GM18517 (cell line): ENCODE results near the gene PPEF1.

Source experiments
- ATAC-seq: cut with Tn5 transposase; IDR thresholded peaks from one replicate; pipeline ENCODE4 v1.9.1; 2021; ENCODE audit warnings: mild to moderate bottlenecking, moderate library complexity; ENCODE audit not compliant: unreplicated experiment

The PPEF1 gene

DNA sequence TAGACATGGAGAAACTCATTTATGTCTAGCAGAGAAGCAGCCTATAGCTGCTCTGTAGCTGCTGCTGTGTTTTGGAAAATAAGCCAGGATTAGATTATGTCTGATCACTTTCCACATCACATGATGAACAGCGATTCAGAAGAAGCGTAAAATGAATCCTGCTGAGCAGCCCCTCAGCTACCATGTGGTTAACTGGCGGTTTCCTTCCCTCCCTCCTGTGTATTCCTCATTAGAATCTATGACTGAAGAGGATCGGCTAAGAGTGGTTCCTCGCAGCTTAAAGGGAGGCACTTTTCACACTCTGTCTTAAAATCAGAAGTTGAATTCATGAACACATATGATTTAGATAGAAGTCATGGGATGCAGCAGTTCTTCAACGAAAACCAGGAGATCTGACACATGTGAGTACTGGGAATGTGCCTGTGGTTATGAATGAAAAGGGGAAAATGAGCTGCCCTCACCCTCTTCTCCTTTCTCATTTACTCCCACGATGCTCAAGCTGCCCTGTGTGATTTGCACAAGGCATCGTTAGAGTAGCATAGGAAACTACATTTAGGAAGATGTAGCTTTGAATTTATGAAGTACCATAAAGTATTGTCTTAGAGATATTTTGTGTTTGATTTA, at the start of gene PPEF1:
Gene PPEF1, plus strand, starts transcription at position 220 of the 624 bp plus-strand sequence. Its CDS starts 136 bp downstream, at position 356.
- ATAC-seq: no peak

GRCh38 chrX:18661273-18661672, 46.2 kb upstream of the PPEF1 start:
- no peak for ATAC-seq

GRCh38 chrX:18664947-18665346, 42.5 kb upstream of the PPEF1 start:
- ATAC-seq: no peak

DNA sequence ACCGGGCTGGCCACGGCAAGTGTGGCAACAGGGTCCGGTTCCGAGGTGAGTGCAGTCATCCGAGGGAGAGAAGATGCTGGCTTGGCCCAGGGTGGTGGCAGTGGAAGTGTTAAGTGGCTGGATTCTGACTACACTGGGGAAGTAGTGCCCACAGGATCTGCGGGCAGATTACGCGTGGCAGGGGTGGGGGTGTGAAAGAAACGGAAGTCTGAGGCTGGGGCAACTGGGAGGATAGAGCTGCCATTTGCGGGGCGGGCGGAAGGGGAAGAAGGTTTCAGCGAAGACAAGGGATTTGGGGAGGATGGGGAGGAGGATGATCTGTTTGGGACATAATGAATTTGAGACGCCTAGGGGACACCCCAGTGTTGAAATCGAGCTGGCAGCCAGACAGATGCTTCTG, 40.8 kb upstream of the PPEF1 start:
- ATAC-seq: no peak

GRCh38 chrX:18668071-18668835, 39.2 kb upstream of the PPEF1 start:
- no peak for ATAC-seq

GRCh38 chrX:18672008-18672407, 35.4 kb upstream of the PPEF1 start, which contains the start of gene RS1:
RS1 (minus strand) TSS chrX:18672108; CDS start chrX:18672068, 40 bp downstream.
- ATAC-seq: no peak

GRCh38 chrX:18674417-18674787, 33.0 kb upstream of the PPEF1 start:
- peak; percentile 47 for ATAC-seq

- peak; percentile 84 for ATAC-seq
These were observed 32.4 kb upstream of the PPEF1 start for GRCh38 chrX:18674788-18675735.

GRCh38 chrX:18676050-18676449, 31.4 kb upstream of the PPEF1 start:
- ATAC-seq: no peak

DNA sequence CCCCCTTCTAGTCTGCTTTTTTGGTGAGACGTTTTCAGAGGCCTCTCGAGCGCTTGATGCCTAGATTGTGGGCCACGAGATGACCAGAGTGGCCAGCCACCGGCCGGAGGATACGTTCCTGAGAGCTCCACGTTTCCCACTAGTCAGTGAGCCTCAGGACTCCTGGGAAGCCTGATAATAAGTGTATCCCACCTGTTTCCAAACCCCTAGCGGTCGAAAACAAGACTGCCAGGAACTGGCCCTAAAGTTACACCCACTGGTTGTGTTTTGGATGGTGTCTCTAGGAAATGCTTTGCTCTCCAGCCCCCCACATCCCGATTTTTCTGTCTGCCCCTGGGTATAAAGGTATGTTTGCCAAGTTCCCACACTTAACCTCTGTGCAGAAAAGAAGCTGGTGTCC, 31.0 kb upstream of the PPEF1 start:
- ATAC-seq: no peak

DNA sequence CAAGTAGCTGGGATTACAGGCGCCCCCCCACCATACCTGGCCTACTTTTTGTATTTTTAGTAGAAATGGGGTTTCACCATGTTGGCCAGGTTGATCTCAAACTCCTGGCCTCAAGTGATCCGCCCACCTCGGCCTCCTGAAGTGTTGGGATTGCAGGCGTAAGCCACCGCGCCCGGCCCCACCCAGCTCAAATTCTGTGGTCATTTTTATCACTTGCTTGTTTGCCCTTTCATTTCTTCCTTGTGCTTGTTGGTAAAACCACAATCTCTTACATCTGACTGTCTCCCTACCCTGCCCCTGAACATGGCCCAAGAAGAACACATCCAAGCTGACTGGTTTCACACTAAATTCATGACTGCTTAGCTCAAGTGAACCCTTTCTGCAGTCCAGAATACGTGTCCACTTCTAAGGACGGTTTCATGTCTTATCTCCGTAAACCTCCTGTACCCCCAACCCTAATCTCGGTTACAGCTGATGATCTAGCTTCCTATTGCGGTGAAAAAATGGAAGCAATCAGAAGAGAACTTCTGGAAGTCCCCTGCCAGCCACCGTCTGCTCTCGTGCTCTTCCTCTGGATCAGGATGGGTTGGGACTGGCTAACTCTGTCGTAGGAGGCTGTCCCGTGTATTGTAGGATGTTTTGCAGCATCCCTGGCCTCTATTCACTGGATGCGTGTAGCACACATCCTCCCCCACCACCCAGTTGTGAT, 30.1 kb upstream of the PPEF1 start:
- no peak for ATAC-seq

DNA sequence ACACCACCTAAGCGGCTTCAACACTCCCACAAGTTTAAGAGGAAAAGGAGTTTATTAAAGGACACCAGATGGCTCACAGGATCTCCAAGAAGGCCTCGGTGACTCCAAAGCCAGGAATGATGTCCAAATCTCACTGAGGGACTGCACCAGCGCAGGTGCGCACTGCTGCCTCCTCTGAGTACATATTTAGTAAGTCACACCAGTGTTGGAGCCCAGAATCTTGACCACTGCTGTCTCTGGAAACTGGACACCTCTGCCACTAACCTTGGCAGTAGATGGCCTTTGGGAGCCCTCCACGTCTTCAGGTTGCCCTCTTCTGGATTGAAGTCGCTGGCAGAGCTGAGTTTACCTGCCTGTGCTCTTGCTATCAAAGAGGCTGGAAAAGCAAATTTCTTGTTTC, 25.4 kb upstream of the PPEF1 start:
- no peak for ATAC-seq

DNA sequence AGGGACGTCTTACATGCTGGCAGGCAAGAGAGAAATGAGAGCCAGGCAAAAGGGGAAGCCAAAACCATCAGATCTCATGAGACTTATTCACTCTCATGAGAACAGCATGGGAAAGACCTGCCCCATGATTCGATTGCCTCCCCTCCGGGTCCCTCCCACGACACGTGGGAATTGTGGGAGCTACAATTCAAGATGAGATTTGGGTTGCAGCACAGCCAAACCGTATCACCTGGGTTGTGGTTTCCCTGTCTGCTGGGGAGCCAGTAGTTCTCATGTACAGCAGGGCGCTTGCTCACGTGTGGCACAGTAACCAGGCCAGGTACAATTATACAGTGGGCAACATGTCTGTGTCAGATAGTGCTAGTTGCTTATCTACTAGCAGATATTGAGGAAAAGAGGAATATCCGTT, 24.5 kb upstream of the PPEF1 start:
- no peak for ATAC-seq

- no peak for ATAC-seq
These were observed 19.5 kb upstream of the PPEF1 start for GRCh38 chrX:18687856-18688495.

DNA sequence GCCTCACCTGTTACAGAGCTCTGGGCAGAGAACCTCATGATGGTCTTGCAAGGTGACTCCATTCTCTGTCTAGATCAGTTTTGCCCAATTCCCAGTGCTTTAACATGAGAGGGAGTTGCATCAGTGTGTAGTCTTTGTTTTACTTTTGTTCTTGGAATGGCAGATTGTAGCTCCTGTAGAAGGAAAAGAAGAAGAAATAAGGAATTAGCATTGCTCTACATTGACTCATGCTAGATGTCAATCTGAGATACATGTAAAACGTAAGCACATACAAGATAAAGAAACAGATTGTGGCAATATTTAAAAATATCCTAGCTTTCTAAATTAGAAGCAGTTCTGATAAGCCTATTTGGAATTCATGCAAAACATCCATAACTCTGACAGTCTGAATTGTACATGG, 16.0 kb upstream of the PPEF1 start:
- ATAC-seq: no peak

GRCh38 chrX:18692541-18692940, 14.9 kb upstream of the PPEF1 start:
- no peak for ATAC-seq

- ATAC-seq: no peak
These were observed 10.8 kb upstream of the PPEF1 start for GRCh38 chrX:18696653-18697052.

DNA sequence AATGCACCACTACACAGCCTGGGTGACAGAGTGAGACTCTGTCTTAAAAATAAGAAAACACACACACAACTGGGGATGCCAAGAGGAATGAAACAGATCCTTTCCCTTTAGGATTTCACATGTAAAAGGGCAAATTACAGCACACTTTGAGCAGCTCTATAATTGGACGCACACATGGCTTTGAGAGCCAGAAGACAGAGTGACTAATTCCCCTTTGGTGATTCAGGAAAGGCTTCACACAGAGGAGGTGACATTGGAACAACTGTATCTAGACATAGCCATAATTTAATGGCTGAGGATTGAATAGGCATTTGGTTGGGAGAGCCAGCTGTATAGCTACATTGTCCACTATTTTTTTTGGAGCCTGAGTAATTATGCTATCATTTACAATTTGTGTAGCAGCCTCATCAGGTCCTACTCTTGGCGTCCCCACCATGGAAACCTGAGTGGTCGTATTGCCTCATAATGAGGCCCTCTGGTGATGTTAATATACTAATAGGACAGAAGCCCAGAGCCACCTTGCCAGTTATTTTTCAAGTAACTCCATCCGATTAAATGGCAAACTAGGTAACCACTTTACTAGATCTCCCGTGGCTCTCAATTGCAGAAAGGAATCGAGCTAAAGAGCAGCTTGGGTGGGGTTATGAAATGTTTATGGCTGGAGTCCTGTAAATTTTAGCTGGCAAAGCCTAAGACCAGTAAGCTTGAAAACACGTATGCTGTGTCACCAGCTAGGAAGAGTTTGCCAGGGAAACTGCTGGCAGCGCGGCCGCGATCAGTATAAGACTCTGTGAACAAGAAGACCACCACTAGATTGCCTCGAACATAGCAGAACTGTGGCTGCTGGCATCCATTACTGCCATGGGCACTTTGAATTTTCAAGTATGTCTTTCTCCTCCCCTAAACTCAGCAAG, 8.5 kb upstream of the PPEF1 start:
- ATAC-seq: no peak

DNA sequence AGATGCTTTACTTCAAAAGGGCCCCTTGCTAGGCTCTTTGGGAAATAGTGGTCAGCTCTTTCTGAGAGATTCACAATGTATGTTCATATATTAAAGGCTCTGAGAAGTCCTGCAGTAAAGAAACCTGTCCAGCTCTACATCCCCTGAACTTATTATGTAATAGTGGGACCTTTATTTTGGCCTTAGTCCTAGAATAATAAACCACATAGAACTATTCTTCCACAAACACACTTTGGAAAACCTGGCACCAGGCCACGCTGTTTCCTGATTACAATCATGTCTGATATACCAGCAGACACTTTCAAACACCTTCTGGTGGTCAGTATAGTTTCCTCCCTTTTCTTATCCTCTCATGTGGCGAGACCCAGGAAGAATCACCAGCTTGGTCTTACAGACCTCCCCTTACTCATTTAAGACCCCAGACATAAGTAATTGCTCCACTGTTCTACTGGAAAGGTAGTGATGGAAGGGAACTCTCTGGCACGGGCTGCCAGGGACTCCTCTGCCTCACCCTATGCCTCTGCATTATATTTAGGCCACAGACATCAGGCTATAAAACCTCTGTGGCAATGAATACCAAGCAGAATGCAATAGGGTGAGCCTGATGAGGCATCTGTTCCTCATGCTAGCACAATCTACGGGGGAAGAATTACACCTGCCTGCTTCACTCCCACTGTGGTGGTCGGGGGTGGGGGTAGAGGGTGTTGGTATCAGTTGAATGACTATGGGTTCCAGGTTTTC, 5.7 kb upstream of the PPEF1 start:
- ATAC-seq: no peak
